GM06990 (cell line): ENCODE measurements around the gene CDH4.

Source experiments
- DNase-seq: peaks from one replicate; pipeline ENCODE4 v3.0.0-alpha.2; 2011; ENCODE audit not compliant: insufficient read length; ENCODE audit errors: extremely low read depth
- H3K27me3 ChIP-seq: replicated peaks from 2 replicates; pipeline ENCODE4 v1.6.0; 2011; ENCODE audit warnings: low read length; ENCODE audit not compliant: control insufficient read depth, insufficient read depth
- H3K36me3 ChIP-seq: 2 replicates; pipeline ENCODE4 v1.5.1; 2011; ENCODE audit warnings: low read length; ENCODE audit not compliant: control insufficient read depth, insufficient read depth
- H3K4me3 ChIP-seq: replicated peaks from 2 replicates; pipeline ENCODE4 v1.5.1; 2011; ENCODE audit warnings: low read depth, mild to moderate bottlenecking, control low read depth, low read length
- TF ChIP-seq, protein P1 (sequence below): IDR thresholded peaks from 2 replicates; pipeline ENCODE4 v1.5.1; 2011; ENCODE audit warnings: low read length, control low read depth, mild to moderate bottlenecking, inconsistent platforms; ENCODE audit not compliant: insufficient read depth, poor library complexity, severe bottlenecking

CDH4 gene

GRCh38 chr20:61760731-61761130 lies 508.7 kb downstream of the CDH4 start:
- Histone ChIP-seq H3K4me3 (no peak overlapping the region), H3K27me3 (no peaks in the 10 kb centered on the region), H3K36me3 (no peaks in the 10 kb centered on the region)
- DNase-seq = no peak
- TF ChIP-seq, protein P1, sequence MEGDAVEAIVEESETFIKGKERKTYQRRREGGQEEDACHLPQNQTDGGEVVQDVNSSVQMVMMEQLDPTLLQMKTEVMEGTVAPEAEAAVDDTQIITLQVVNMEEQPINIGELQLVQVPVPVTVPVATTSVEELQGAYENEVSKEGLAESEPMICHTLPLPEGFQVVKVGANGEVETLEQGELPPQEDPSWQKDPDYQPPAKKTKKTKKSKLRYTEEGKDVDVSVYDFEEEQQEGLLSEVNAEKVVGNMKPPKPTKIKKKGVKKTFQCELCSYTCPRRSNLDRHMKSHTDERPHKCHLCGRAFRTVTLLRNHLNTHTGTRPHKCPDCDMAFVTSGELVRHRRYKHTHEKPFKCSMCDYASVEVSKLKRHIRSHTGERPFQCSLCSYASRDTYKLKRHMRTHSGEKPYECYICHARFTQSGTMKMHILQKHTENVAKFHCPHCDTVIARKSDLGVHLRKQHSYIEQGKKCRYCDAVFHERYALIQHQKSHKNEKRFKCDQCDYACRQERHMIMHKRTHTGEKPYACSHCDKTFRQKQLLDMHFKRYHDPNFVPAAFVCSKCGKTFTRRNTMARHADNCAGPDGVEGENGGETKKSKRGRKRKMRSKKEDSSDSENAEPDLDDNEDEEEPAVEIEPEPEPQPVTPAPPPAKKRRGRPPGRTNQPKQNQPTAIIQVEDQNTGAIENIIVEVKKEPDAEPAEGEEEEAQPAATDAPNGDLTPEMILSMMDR = no peak

DNA sequence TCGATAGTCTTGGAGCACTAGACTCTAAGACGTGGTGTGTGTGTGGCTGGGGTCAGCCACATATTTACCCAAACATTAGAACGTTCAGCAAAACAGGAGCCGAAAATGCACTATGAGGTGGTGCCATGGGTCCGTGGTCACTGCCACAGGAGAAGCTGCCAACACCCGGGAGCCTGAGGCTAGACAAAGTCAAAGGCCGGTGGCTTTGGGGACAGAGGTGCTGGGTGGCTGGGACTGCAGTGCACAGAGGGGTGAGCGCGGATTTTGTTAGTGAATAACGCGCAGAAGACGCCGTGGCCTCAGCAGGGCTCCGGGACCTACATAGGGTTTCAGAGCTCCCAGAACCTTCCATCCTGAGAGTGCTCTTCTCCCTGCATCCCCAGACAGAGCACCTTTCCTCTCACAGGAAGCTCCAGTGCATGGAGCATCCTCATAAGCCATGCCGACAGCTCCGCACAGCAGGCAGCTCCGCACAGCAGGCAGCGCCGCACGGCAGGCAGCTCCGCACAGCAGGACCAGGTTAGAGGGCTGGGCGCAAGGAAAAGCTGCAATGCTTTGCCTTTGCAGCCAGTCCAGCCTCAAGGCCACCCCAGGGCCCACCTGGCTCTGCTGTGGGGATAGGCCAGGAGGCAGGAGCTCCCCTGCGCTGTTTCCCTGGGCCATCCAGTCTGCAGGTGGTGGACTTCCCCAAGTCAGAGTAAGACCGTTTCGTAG lies 509.5 kb downstream of the CDH4 start:
- TF ChIP-seq, protein P1 = no peak
- no peaks in the 10 kb centered on the region for H3K36me3 ChIP-seq
- H3K4me3 ChIP-seq = no peak overlapping the region
- DNase-seq = no peak
- no peaks in the 10 kb centered on the region for H3K27me3 ChIP-seq

DNA sequence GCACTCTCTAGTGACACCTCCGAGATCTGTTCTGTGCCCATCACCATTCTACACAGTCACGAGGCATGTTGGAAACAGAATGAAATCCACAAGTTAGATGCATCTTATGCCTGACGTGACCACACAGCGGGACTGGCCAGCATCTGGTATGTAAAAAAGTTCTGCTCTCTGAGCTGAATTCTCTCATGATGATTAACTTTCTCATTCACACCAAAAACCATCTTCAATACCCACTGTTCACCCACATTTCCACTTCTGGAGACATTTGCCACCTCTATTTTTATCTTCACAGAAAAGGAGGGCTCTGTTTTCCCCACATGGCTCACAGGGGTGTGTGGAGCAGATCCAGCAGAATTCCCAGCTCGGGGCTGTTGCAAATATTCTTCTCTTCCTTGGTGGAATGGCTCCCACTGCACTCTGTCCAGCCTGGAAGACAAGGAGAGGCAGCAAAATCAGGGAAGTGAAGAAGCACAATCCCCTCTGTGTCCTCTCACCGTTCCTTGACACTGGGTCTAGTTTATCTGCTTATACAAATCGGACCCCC lies 510.2 kb downstream of the CDH4 start:
- TF ChIP-seq, protein P1 = no peak
- no peak for DNase-seq
- Histone ChIP-seq H3K4me3 (no peak overlapping the region), H3K36me3 (no peaks in the 10 kb centered on the region), H3K27me3 (no peaks in the 10 kb centered on the region)

GRCh38 chr20:61762886-61763739 lies 511.1 kb downstream of the CDH4 start:
- no peaks in the 10 kb centered on the region for H3K36me3 ChIP-seq
- H3K27me3 ChIP-seq = no peaks in the 10 kb centered on the region
- no peak overlapping the region for H3K4me3 ChIP-seq
- DNase-seq = no peak
- TF ChIP-seq, protein P1 = no peak

- DNase-seq = no peak
- Histone ChIP-seq H3K4me3 (no peak overlapping the region), H3K36me3 (no peaks in the 10 kb centered on the region), H3K27me3 (no peaks in the 10 kb centered on the region)
- TF ChIP-seq, protein P1 = no peak
These were observed 511.8 kb downstream of the CDH4 start for GRCh38 chr20:61763740-61764400.
